Endothelial cell of umbilical vein (primary cell): ENCODE measurements around the gene MAN2B2. TPM values are rescaled to one million over a fixed set of nuclear protein-coding genes. Genes with fewer than 3 reads are reported as not detected.

Source experiments
- BruUV-seq: library from RNA; stranded (reverse); fragments of 400-500 nt; replicated peaks from 2 replicates; lab custom pipeline; 2021; lab: Mats Ljungman, UMichigan
- CTCF ChIA-PET: fragments of 300-600, 350-600 bp; sonication (Branson Sonifier 250); formaldehyde crosslinking; loops from one replicate; lab custom pipeline; 2021; ENCODE audit warnings: antibody characterized with exemption, inconsistent platforms; lab: Charles Lee
- POLR2A ChIA-PET: fragments of 300-600, 350-600 bp; sonication (Branson Sonifier 250); formaldehyde crosslinking; loops from one replicate; lab custom pipeline; 2021; ENCODE audit warnings: antibody characterized with exemption, inconsistent platforms; lab: Charles Lee
- DNase-seq: peaks from one replicate; pipeline ENCODE4 v3.0.0-alpha.2; 2011; ENCODE audit warnings: low read depth, low spot score
- FAIRE-seq: peaks from 2 replicates; lab custom pipeline; 2011; peaks lifted over from hg19 to GRCh38; lab: Jason Lieb, UNC
- H2AFZ ChIP-seq: 2 replicates; pipeline ENCODE4 v1.6.0; 2012; ENCODE audit warnings: low read depth, low read length, control low read depth, inconsistent platforms
- H3K27ac ChIP-seq: 2 replicates; pipeline ENCODE4 v1.5.1; 2011; ENCODE audit warnings: low read depth, mild to moderate bottlenecking, control low read depth, low read length, moderate library complexity; ENCODE audit not compliant: insufficient read depth
- H3K27me3 ChIP-seq, 2 experiments: 2 replicates each; pipeline versions ENCODE4 v1.6.0 to v1.6.1; 2011; ENCODE audit warnings: low read length in 2 of 2, mixed read lengths in 1 of 2; ENCODE audit not compliant: control insufficient read depth in 2 of 2, insufficient read depth in 2 of 2
- H3K36me3 ChIP-seq, 2 experiments: 2 replicates in 1 of 2; 3 replicates in 1 of 2; pipeline ENCODE4 v1.5.1; 2011; ENCODE audit warnings: low read length in 2 of 2, mild to moderate bottlenecking in 1 of 2, moderate library complexity in 1 of 2; ENCODE audit not compliant: control insufficient read depth in 2 of 2, insufficient read depth in 2 of 2; ENCODE audit errors: extremely low read depth in 1 of 2
- H3K4me1 ChIP-seq: 3 replicates; pipeline ENCODE4 v1.5.1; 2011; ENCODE audit warnings: mild to moderate bottlenecking, low read length; ENCODE audit not compliant: control insufficient read depth, insufficient read depth; ENCODE audit errors: extremely low read depth
- H3K4me2 ChIP-seq: 2 replicates; pipeline ENCODE4 v1.6.1; 2011; ENCODE audit warnings: low read length, control low read depth, mixed read lengths; ENCODE audit not compliant: insufficient read depth
- H3K4me3 ChIP-seq, 3 experiments: fragments of 200-600 bp in 1 of 3; sonication (generic), shearing (Covaris generic) in 1 of 3; replicated peaks in 1 of 3; 2 replicates each; pipeline ENCODE4 v1.5.1; 2011 to 2016; ENCODE audit warnings: control low read depth in 3 of 3, low read length in 3 of 3, mild to moderate bottlenecking in 2 of 3, inconsistent platforms in 1 of 3, low read depth in 1 of 3, moderate library complexity in 1 of 3; ENCODE audit not compliant: insufficient read depth in 1 of 3
- H3K79me2 ChIP-seq: 2 replicates; pipeline ENCODE4 v1.6.0; 2012; ENCODE audit warnings: low read length, inconsistent platforms; ENCODE audit not compliant: control insufficient read depth, insufficient read depth
- H3K9ac ChIP-seq: replicated peaks from 2 replicates; pipeline ENCODE3; 2011; ENCODE audit warnings: low read length, control low read depth; ENCODE audit not compliant: insufficient read depth; ENCODE audit errors: extremely low read depth
- H3K9me1 ChIP-seq: replicated peaks from 3 replicates; pipeline ENCODE4 v1.6.0; 2011; ENCODE audit warnings: mild to moderate bottlenecking, low read length; ENCODE audit not compliant: control insufficient read depth, insufficient read depth; ENCODE audit errors: extremely low read depth
- H3K9me3 ChIP-seq: replicated peaks from 2 replicates; pipeline ENCODE4 v1.5.1; 2012; ENCODE audit warnings: low read length, inconsistent platforms; ENCODE audit not compliant: control insufficient read depth, insufficient read depth
- H4K20me1 ChIP-seq: replicated peaks from 2 replicates; pipeline ENCODE3; 2011; ENCODE audit warnings: mild to moderate bottlenecking, low read length; ENCODE audit not compliant: control insufficient read depth, insufficient read depth; ENCODE audit errors: extremely low read depth
- EZH2 ChIP-seq: IDR thresholded peaks from 2 replicates; pipeline ENCODE4 v1.6.1; 2012; ENCODE audit warnings: borderline replicate concordance, low read depth, mild to moderate bottlenecking, moderate library complexity, low read length, inconsistent platforms; ENCODE audit not compliant: severe bottlenecking
- FOS ChIP-seq: IDR thresholded peaks from 2 replicates; pipeline ENCODE4 v1.6.1; 2011; ENCODE audit warnings: mild to moderate bottlenecking, low read length, moderate library complexity, borderline replicate concordance; ENCODE audit not compliant: insufficient read depth
- GATA2 ChIP-seq: IDR thresholded peaks from 2 replicates; pipeline ENCODE4 v1.7.0; 2011; ENCODE audit warnings: low read depth, mild to moderate bottlenecking, moderate library complexity, mixed read lengths, low read length; ENCODE audit not compliant: insufficient read length, insufficient read depth
- JUN ChIP-seq: IDR thresholded peaks from 2 replicates; pipeline ENCODE4 v1.6.1; 2011; ENCODE audit warnings: borderline replicate concordance, low read depth; ENCODE audit not compliant: insufficient read length, insufficient read depth
- MYC ChIP-seq: IDR thresholded peaks from one replicate; pipeline ENCODE4 v1.6.1; 2011; ENCODE audit warnings: mild to moderate bottlenecking, low read depth, low read length
- POLR2A ChIP-seq: IDR thresholded peaks from 2 replicates; pipeline ENCODE4 v1.6.1; 2012; ENCODE audit warnings: low read depth, mild to moderate bottlenecking, control low read depth, low read length
- POLR2AphosphoS5 ChIP-seq: IDR thresholded peaks from 2 replicates; pipeline ENCODE4 v1.6.1; 2012; ENCODE audit warnings: low read depth, mild to moderate bottlenecking, control low read depth, low read length, moderate library complexity; ENCODE audit not compliant: insufficient read depth
- dilution Hi-C: fragments of 300-500 bp; cut with MboI; formaldehyde crosslinking; loops from one replicate; pipeline ENCODE4 v1.15.0; 2019; ENCODE audit warnings: low sequenced_read_pairs; ENCODE audit not compliant: extremely low pct_ligation_motif_present
- intact Hi-C: fragments of 100-400 bp; cut with micrococcal nuclease; formaldehyde crosslinking; loops from one replicate; pipeline ENCODE4 v1.10.0; 2022
- polyA plus RNA-seq, 4 experiments: library from polyadenylated mRNA; depleted of rRNA in 3 of 4; stranded (reverse) in 3 of 4; unstranded in 1 of 4; fragments of >200 nt; gene quantifications; 2 replicates each; pipeline versions ENCODE4 v1.2.1 to v1.2.3, GENCODE V29; 2011 to 2012; ENCODE audit warnings: missing spikeins in 1 of 4
- total RNA-seq: library from RNA; stranded (reverse); gene quantifications from 2 replicates; pipeline ENCODE4 v1.2.3, GENCODE V29; 2021
- TF ChIP-seq, protein P1 (sequence below): IDR thresholded peaks from 2 replicates; pipeline ENCODE4 v1.6.1; 2011; ENCODE audit not compliant: insufficient read depth, insufficient read length
- TF ChIP-seq, protein P2 (sequence below), 2 donors: IDR thresholded peaks; 1 replicate in 1 of 2; 2 replicates in 1 of 2; pipeline ENCODE4 v1.5.1; 2011; ENCODE audit warnings: low read length in 2 of 2, mild to moderate bottlenecking in 2 of 2, moderate library complexity in 2 of 2, control low read depth in 1 of 2, inconsistent platforms in 1 of 2, low read depth in 1 of 2; ENCODE audit not compliant: insufficient read depth in 1 of 2; ENCODE audit errors: extremely low read depth in 1 of 2

MAN2B2 gene
- total and polyA plus RNA-seq, 2 donors (not counting 3 experiments of a cell fraction or from before 2014, with no cell fraction given): 15.7 to 25.1 TPM

DNA sequence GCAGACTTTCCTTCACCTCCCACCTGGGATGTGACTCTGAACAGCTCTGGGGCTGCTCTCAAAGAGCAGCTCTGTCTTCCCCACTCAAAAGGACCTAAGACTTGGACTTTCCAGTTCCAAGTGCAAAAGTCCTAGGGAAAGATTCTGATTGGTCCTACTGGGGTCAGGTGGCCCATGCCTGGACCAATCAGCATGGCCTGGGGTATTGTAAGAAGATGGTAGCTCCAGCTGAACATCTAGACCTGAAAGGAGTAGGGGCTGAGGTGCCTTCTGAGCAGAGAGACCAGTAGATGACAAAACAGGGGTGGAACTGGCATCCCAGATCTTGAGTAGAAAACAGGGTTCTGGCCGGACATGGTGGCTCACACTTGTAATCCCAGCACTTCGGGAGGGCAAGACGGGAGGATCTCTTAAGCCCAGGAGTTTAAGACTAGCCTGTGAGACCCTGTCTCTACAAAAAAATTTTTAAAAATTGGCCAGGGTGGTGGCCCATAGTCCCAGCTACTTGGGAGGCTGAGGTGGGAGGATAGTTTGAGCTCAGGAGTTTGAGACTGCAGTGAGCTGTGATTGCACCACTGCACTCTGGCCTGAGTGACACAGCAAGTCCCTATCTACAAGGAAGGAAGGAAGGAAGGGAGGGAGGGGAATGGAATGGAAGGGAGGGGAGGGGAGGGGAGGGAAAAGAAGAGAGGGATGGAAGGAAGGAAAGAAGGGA is 38.1 kb downstream of the MAN2B2 start:
- intact Hi-C loops (no loop called here), dilution Hi-C loops (no loop called here)
- Histone ChIP-seq H3K36me3 (peaks cover 0 to 23% of the 10 kb centered on the region in 2 experiments), H3K27ac (no peak overlapping the region), H3K9me3 (no peaks in the 10 kb centered on the region), H3K27me3 (no peaks in the 10 kb centered on the region), H3K9ac (no peak overlapping the region), H3K9me1 (no peaks in the 10 kb centered on the region), H3K79me2 (no peaks in the 10 kb centered on the region), H3K4me2 (no peak overlapping the region), H4K20me1 (no peaks in the 10 kb centered on the region), H2AFZ (no peak overlapping the region), H3K4me3 (no peak overlapping the region), H3K4me1 (no peaks in the 10 kb centered on the region)
- TF ChIP-seq MYC (no peak), POLR2AphosphoS5 (no peak), POLR2A (no peak), EZH2 (no peak), FOS (no peak), GATA2 (no peak), JUN (no peak)
- TF ChIP-seq, protein P1, sequence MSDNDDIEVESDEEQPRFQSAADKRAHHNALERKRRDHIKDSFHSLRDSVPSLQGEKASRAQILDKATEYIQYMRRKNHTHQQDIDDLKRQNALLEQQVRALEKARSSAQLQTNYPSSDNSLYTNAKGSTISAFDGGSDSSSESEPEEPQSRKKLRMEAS: no peak
- TF ChIP-seq, protein P2, sequence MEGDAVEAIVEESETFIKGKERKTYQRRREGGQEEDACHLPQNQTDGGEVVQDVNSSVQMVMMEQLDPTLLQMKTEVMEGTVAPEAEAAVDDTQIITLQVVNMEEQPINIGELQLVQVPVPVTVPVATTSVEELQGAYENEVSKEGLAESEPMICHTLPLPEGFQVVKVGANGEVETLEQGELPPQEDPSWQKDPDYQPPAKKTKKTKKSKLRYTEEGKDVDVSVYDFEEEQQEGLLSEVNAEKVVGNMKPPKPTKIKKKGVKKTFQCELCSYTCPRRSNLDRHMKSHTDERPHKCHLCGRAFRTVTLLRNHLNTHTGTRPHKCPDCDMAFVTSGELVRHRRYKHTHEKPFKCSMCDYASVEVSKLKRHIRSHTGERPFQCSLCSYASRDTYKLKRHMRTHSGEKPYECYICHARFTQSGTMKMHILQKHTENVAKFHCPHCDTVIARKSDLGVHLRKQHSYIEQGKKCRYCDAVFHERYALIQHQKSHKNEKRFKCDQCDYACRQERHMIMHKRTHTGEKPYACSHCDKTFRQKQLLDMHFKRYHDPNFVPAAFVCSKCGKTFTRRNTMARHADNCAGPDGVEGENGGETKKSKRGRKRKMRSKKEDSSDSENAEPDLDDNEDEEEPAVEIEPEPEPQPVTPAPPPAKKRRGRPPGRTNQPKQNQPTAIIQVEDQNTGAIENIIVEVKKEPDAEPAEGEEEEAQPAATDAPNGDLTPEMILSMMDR (IDR thresholded peaks at IDR 0.05; ENCODE audit: extremely low read depth in 1 of 2, insufficient read depth in 1 of 2, low read depth in 1 of 2, low read length in 2 of 2): no peak
- FAIRE-seq: no peak
- ChIA-PET POLR2A (no interaction called here), CTCF (no interaction called here)
- BruUV-seq: no TSS peak
- no peak for DNase-seq
